WTC11 (cell line): ENCODE data around the gene MYH16.

ENCODE experiments used
- CREB1 ChIP-seq: sonication (generic); formaldehyde crosslinking; IDR thresholded peaks from 2 replicates; pipeline ENCODE4 v1.8.0; 2023; ENCODE audit warnings: mild to moderate bottlenecking, missing genetic modification reagents
- ELF4 ChIP-seq: sonication (generic); formaldehyde crosslinking; IDR thresholded peaks from 2 replicates; pipeline ENCODE4 v1.8.1; 2022; ENCODE audit warnings: low read depth, mild to moderate bottlenecking, moderate library complexity, missing genetic modification reagents
- FOXP1 ChIP-seq: sonication (generic); formaldehyde crosslinking; IDR thresholded peaks from 2 replicates; pipeline ENCODE4 v1.8.0; 2022; ENCODE audit warnings: missing genetic modification reagents, mild to moderate bottlenecking, moderate library complexity, borderline replicate concordance
- GRHL2 ChIP-seq: fragments of 250-450 bp; sonication (Bioruptor Pico); IDR thresholded peaks from 2 replicates; pipeline ENCODE4 v1.8.0; 2022; ENCODE audit warnings: mild to moderate bottlenecking, moderate library complexity; ENCODE audit not compliant: insufficient replicate concordance, severe bottlenecking
- GTF2I ChIP-seq: fragments of 250-450 bp; sonication (Bioruptor Pico); conservative IDR thresholded peaks from 2 replicates; pipeline ENCODE4 v1.4.0; 2021; ENCODE audit warnings: mild to moderate bottlenecking
- ZNF121 ChIP-seq: sonication (generic); formaldehyde crosslinking; IDR thresholded peaks from 2 replicates; pipeline ENCODE4 v1.8.0; 2023; ENCODE audit warnings: missing genetic modification reagents
- ZSCAN18 ChIP-seq: fragments of 250-450 bp; sonication (Bioruptor Pico); IDR thresholded peaks from 2 replicates; pipeline ENCODE4 v2.1.2; 2022; ENCODE audit warnings: mild to moderate bottlenecking, moderate library complexity
- TF ChIP-seq, protein P1 (sequence below): sonication (generic); formaldehyde crosslinking; IDR thresholded peaks from 2 replicates; pipeline ENCODE4 v1.8.0; 2023; ENCODE audit warnings: missing genetic modification reagents
- TF ChIP-seq, protein P2 (sequence below): fragments of 200-600 bp; IDR thresholded peaks from 2 replicates; pipeline ENCODE4 v1.8.0; 2022; ENCODE audit warnings: antibody characterized with exemption
- TF ChIP-seq, protein P3 (sequence below): sonication (generic); formaldehyde crosslinking; IDR thresholded peaks from 2 replicates; pipeline ENCODE4 v1.8.0; 2022; ENCODE audit warnings: mild to moderate bottlenecking, missing genetic modification reagents
- TF ChIP-seq, protein P4 (sequence below): sonication (generic); formaldehyde crosslinking; IDR thresholded peaks from 2 replicates; pipeline ENCODE4 v1.8.1; 2023; ENCODE audit warnings: mild to moderate bottlenecking, moderate library complexity, missing genetic modification reagents
- TF ChIP-seq, protein P5 (sequence below): sonication (generic); formaldehyde crosslinking; IDR thresholded peaks from 2 replicates; pipeline ENCODE4 v1.8.1; 2023; ENCODE audit warnings: mild to moderate bottlenecking, missing genetic modification reagents, borderline replicate concordance

GRCh38 chr7:99249985-99250575, 22.6 kb upstream of the MYH16 start:
- no peak for TF ChIP-seq FOXP1 (CRISPR knock-in tag)
- TF ChIP-seq, protein P1, sequence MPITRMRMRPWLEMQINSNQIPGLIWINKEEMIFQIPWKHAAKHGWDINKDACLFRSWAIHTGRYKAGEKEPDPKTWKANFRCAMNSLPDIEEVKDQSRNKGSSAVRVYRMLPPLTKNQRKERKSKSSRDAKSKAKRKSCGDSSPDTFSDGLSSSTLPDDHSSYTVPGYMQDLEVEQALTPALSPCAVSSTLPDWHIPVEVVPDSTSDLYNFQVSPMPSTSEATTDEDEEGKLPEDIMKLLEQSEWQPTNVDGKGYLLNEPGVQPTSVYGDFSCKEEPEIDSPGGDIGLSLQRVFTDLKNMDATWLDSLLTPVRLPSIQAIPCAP: no peak
- TF ChIP-seq, protein P2, sequence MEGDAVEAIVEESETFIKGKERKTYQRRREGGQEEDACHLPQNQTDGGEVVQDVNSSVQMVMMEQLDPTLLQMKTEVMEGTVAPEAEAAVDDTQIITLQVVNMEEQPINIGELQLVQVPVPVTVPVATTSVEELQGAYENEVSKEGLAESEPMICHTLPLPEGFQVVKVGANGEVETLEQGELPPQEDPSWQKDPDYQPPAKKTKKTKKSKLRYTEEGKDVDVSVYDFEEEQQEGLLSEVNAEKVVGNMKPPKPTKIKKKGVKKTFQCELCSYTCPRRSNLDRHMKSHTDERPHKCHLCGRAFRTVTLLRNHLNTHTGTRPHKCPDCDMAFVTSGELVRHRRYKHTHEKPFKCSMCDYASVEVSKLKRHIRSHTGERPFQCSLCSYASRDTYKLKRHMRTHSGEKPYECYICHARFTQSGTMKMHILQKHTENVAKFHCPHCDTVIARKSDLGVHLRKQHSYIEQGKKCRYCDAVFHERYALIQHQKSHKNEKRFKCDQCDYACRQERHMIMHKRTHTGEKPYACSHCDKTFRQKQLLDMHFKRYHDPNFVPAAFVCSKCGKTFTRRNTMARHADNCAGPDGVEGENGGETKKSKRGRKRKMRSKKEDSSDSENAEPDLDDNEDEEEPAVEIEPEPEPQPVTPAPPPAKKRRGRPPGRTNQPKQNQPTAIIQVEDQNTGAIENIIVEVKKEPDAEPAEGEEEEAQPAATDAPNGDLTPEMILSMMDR: no peak
- TF ChIP-seq CREB1 (CRISPR knock-in tag): no peak
- TF ChIP-seq ZNF121 (CRISPR knock-in tag): no peak
- TF ChIP-seq ZSCAN18 (CRISPR knock-in tag): no peak
- TF ChIP-seq ELF4 (CRISPR knock-in tag): no peak
- TF ChIP-seq, protein P3, sequence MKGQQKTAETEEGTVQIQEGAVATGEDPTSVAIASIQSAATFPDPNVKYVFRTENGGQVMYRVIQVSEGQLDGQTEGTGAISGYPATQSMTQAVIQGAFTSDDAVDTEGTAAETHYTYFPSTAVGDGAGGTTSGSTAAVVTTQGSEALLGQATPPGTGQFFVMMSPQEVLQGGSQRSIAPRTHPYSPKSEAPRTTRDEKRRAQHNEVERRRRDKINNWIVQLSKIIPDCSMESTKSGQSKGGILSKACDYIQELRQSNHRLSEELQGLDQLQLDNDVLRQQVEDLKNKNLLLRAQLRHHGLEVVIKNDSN (CRISPR knock-in tag): no peak
- no peak for TF ChIP-seq GRHL2
- TF ChIP-seq, protein P4, sequence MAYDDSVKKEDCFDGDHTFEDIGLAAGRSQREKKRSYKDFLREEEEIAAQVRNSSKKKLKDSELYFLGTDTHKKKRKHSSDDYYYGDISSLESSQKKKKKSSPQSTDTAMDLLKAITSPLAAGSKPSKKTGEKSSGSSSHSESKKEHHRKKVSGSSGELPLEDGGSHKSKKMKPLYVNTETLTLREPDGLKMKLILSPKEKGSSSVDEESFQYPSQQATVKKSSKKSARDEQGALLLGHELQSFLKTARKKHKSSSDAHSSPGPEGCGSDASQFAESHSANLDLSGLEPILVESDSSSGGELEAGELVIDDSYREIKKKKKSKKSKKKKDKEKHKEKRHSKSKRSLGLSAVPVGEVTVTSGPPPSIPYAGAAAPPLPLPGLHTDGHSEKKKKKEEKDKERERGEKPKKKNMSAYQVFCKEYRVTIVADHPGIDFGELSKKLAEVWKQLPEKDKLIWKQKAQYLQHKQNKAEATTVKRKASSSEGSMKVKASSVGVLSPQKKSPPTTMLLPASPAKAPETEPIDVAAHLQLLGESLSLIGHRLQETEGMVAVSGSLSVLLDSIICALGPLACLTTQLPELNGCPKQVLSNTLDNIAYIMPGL (CRISPR knock-in tag): no peak
- TF ChIP-seq, protein P5, sequence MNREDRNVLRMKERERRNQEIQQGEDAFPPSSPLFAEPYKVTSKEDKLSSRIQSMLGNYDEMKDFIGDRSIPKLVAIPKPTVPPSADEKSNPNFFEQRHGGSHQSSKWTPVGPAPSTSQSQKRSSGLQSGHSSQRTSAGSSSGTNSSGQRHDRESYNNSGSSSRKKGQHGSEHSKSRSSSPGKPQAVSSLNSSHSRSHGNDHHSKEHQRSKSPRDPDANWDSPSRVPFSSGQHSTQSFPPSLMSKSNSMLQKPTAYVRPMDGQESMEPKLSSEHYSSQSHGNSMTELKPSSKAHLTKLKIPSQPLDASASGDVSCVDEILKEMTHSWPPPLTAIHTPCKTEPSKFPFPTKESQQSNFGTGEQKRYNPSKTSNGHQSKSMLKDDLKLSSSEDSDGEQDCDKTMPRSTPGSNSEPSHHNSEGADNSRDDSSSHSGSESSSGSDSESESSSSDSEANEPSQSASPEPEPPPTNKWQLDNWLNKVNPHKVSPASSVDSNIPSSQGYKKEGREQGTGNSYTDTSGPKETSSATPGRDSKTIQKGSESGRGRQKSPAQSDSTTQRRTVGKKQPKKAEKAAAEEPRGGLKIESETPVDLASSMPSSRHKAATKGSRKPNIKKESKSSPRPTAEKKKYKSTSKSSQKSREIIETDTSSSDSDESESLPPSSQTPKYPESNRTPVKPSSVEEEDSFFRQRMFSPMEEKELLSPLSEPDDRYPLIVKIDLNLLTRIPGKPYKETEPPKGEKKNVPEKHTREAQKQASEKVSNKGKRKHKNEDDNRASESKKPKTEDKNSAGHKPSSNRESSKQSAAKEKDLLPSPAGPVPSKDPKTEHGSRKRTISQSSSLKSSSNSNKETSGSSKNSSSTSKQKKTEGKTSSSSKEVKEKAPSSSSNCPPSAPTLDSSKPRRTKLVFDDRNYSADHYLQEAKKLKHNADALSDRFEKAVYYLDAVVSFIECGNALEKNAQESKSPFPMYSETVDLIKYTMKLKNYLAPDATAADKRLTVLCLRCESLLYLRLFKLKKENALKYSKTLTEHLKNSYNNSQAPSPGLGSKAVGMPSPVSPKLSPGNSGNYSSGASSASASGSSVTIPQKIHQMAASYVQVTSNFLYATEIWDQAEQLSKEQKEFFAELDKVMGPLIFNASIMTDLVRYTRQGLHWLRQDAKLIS: no peak
- TF ChIP-seq GTF2I (CRISPR knock-in tag): no peak
